ENCODE data around the gene SUN2. TPM values are rescaled to one million over a fixed set of nuclear protein-coding genes. Genes with fewer than 3 reads are reported as not detected.

The SUN2 gene
- total RNA-seq, 1 experiment from 2014 or later: 45.1 TPM

DNA sequence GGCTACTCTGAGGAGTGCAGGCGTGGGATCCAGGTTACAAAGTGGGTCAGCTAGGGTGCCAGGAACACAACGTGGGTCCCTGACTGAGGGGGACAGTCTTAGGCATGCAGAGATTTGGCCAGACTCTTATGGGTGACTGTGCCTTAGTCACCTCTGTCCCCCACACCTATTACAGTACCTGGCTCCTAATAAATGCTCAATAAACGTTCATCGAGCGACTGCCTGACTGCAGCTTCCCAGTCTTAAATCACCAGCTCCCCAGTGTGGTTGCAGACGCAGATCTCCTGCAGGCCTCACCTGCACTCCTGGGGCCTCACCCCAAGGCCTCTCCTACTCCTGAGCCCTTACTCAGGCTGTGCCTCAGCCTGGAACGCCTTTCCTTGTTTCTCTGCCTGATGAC, 3.2 kb upstream of the SUN2 start:
- POLR2A ChIA-PET: interaction anchor here (0.6 kb wide), 1 partner anchor 12 kb away, joined by 5 read pairs; no protein-coding TSS in a partner anchor
- Histone ChIP-seq H3K27ac (ENCODE audit: low read length) (no peak overlapping the region), H3K4me3 (ENCODE audit: low read depth in 2 of 2, low read length in 2 of 2) (no peak overlapping the region), H3K9me3 (ENCODE audit: control insufficient read depth, insufficient read depth, low read depth, low read length) (no peaks in the 10 kb centered on the region), H3K4me1 (ENCODE audit: control insufficient read depth, insufficient read depth, low read length) (peaks cover 9% of the 10 kb centered on the region; the same call in 1 of the 2 replicates), H3K27me3 (ENCODE audit: control insufficient read depth, insufficient read depth, low read length) (no peaks in the 10 kb centered on the region), H3K36me3 (ENCODE audit: control insufficient read depth, insufficient read depth, low read length) (no peaks in the 10 kb centered on the region)
- no TSS peak for BruUV-seq (replicated peaks)
- CTCF ChIA-PET: no interaction called here
- intact Hi-C loops (cut with micrococcal nuclease; ENCODE audit: unreplicated experiment): no loop called here
- DNase-seq (ENCODE audit: low read depth, low spot score): no peak
- TF ChIP-seq TCF7L2 (IDR thresholded peaks at IDR 0.05; ENCODE audit: low read depth, low read length) (no peak), POLR2AphosphoS5 (IDR thresholded peaks at IDR 0.05; ENCODE audit: low read depth, low read length) (no peak), CTCF (IDR thresholded peaks at IDR 0.05) (no peak), SIN3A (IDR thresholded peaks at IDR 0.05; ENCODE audit: borderline replicate concordance, insufficient read depth, low read depth, low read length) (no peak)
- TF ChIP-seq, protein P1, sequence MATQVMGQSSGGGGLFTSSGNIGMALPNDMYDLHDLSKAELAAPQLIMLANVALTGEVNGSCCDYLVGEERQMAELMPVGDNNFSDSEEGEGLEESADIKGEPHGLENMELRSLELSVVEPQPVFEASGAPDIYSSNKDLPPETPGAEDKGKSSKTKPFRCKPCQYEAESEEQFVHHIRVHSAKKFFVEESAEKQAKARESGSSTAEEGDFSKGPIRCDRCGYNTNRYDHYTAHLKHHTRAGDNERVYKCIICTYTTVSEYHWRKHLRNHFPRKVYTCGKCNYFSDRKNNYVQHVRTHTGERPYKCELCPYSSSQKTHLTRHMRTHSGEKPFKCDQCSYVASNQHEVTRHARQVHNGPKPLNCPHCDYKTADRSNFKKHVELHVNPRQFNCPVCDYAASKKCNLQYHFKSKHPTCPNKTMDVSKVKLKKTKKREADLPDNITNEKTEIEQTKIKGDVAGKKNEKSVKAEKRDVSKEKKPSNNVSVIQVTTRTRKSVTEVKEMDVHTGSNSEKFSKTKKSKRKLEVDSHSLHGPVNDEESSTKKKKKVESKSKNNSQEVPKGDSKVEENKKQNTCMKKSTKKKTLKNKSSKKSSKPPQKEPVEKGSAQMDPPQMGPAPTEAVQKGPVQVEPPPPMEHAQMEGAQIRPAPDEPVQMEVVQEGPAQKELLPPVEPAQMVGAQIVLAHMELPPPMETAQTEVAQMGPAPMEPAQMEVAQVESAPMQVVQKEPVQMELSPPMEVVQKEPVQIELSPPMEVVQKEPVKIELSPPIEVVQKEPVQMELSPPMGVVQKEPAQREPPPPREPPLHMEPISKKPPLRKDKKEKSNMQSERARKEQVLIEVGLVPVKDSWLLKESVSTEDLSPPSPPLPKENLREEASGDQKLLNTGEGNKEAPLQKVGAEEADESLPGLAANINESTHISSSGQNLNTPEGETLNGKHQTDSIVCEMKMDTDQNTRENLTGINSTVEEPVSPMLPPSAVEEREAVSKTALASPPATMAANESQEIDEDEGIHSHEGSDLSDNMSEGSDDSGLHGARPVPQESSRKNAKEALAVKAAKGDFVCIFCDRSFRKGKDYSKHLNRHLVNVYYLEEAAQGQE (IDR thresholded peaks at IDR 0.05; ENCODE audit: insufficient read depth in 1 of 2, low read depth in 2 of 2, low read length in 1 of 2): no peak
- ATAC-seq: no peak
- in situ Hi-C loops (cut with HindIII; ENCODE audit: low pct_unique_long_range_greater_than_20kb, low sequenced_read_pairs): no loop called here

GRCh38 chr22:38758276-38758945, 2.6 kb upstream of the SUN2 start:
- no TSS peak for BruUV-seq (replicated peaks)
- Histone ChIP-seq H3K36me3 (ENCODE audit: control insufficient read depth, insufficient read depth, low read length) (no peaks in the 10 kb centered on the region), H3K4me1 (ENCODE audit: control insufficient read depth, insufficient read depth, low read length) (peaks cover 9% of the 10 kb centered on the region; the same call in 1 of the 2 replicates), H3K27me3 (ENCODE audit: control insufficient read depth, insufficient read depth, low read length) (no peaks in the 10 kb centered on the region), H3K4me3 (ENCODE audit: low read depth in 2 of 2, low read length in 2 of 2) (no peak overlapping the region), H3K27ac (ENCODE audit: low read length) (no peak overlapping the region), H3K9me3 (ENCODE audit: control insufficient read depth, insufficient read depth, low read depth, low read length) (no peaks in the 10 kb centered on the region)
- POLR2A ChIA-PET: interaction anchor here (0.6 kb wide), 1 partner anchor 711 kb away, joined by 4 read pairs; no protein-coding TSS in a partner anchor
- CTCF ChIA-PET: interaction anchor here (0.9 kb wide), 1 partner anchor 11 kb away, joined by 5 read pairs; no protein-coding TSS in a partner anchor
- no peak for ATAC-seq
- in situ Hi-C loops (cut with HindIII; ENCODE audit: low pct_unique_long_range_greater_than_20kb, low sequenced_read_pairs) (no loop called here), intact Hi-C loops (cut with micrococcal nuclease; ENCODE audit: unreplicated experiment) (no loop called here)
- DNase-seq (ENCODE audit: low read depth, low spot score): no peak
- TF ChIP-seq POLR2AphosphoS5 (IDR thresholded peaks at IDR 0.05; ENCODE audit: low read depth, low read length) (no peak), CTCF (IDR thresholded peaks at IDR 0.05) (no peak), SIN3A (IDR thresholded peaks at IDR 0.05; ENCODE audit: borderline replicate concordance, insufficient read depth, low read depth, low read length) (no peak), TCF7L2 (IDR thresholded peaks at IDR 0.05; ENCODE audit: low read depth, low read length) (no peak)
- TF ChIP-seq, protein P1 (IDR thresholded peaks at IDR 0.05; ENCODE audit: insufficient read depth in 1 of 2, low read depth in 2 of 2, low read length in 1 of 2): no peak
